Upper lobe of right lung (tissue), 1 donor: Measurements from ENCODE around the gene MAP2. TPM values are rescaled to one million over a fixed set of nuclear protein-coding genes. Genes with fewer than 3 reads are reported as not detected.
A peak's percentile ranks its signal among the peaks of the same experiment; 100 is the strongest.

Experiments used
- ATAC-seq: fragments of 200-7000 bp; cut with Tn5 transposase; one replicate; pipeline ENCODE4 v1.9.1; 2020; ENCODE audit warnings: mild to moderate bottlenecking, moderate library complexity
- DNase-seq: peaks from one replicate; pipeline ENCODE4 v3.0.0-alpha.2; 2020
- H3K27ac ChIP-seq: fragments of 200-600 bp; one replicate; pipeline ENCODE4 v1.8.0; 2022
- H3K27me3 ChIP-seq: fragments of 200-600 bp; one replicate; pipeline ENCODE4 v1.8.0; 2022; ENCODE audit warnings: mild to moderate bottlenecking
- H3K36me3 ChIP-seq: fragments of 200-600 bp; one replicate; pipeline ENCODE4 v1.8.0; 2022
- H3K4me1 ChIP-seq: fragments of 200-600 bp; one replicate; pipeline ENCODE4 v1.8.0; 2022
- H3K4me3 ChIP-seq: fragments of 200-600 bp; one replicate; pipeline ENCODE4 v1.8.0; 2022; ENCODE audit warnings: mild to moderate bottlenecking
- H3K9me3 ChIP-seq: fragments of 200-600 bp; one replicate; pipeline ENCODE4 v1.8.0; 2022
- intact Hi-C: fragments of 100-400 bp; cut with DNase I; formaldehyde crosslinking; loops from one replicate; pipeline ENCODE4 v1.11.0; 2022
- total RNA-seq: library from RNA; stranded (reverse); fragmentation: NEBNext Ultra II Directional; extraction: Animal tissue kit (Norgen Biotek cat#: 25700); gene quantifications from one replicate; pipeline ENCODE4 v1.2.1, GENCODE V29; 2021
- TF ChIP-seq, protein P1 (sequence below): fragments of 200-600 bp; IDR thresholded peaks from one replicate; pipeline ENCODE4 v1.8.0; 2022; ENCODE audit warnings: antibody characterized with exemption
- donor health status: DM: no; HTN: yes; CAD: no; lungs with severe emphysema.

The MAP2 gene
- total RNA-seq, 1 donor from 2014 or later: 44.0 TPM

DNA sequence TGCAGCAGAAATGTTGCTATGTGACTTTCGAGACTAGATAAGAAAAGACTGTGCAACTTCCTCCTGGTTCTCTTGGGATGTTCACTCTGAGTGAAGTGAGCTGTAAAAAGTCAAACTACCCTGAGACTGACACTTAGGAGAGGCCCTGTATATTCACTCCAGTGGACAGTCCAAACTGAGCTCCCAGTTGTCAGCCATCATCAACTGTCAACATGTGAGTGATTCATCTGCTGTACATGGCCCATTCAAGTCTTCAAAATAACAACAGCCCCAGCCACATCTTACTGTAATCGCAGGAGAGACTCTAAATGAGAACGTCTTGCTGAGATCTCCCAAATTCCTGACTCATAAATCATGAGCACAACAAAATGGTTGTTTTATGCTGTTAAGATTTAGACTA is 339.3 kb downstream of the MAP2 start:
- ATAC-seq (no peak), DNase-seq (no peak)
- no peaks in the 10 kb centered on the region for H3K4me1 ChIP-seq
- intact Hi-C loops: no loop called here
- no peaks in the 10 kb centered on the region for H3K36me3 ChIP-seq
- no peak overlapping the region for H3K27ac ChIP-seq
- TF ChIP-seq, protein P1, sequence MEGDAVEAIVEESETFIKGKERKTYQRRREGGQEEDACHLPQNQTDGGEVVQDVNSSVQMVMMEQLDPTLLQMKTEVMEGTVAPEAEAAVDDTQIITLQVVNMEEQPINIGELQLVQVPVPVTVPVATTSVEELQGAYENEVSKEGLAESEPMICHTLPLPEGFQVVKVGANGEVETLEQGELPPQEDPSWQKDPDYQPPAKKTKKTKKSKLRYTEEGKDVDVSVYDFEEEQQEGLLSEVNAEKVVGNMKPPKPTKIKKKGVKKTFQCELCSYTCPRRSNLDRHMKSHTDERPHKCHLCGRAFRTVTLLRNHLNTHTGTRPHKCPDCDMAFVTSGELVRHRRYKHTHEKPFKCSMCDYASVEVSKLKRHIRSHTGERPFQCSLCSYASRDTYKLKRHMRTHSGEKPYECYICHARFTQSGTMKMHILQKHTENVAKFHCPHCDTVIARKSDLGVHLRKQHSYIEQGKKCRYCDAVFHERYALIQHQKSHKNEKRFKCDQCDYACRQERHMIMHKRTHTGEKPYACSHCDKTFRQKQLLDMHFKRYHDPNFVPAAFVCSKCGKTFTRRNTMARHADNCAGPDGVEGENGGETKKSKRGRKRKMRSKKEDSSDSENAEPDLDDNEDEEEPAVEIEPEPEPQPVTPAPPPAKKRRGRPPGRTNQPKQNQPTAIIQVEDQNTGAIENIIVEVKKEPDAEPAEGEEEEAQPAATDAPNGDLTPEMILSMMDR: no peak
- H3K9me3 ChIP-seq: no peaks in the 10 kb centered on the region
- H3K27me3 ChIP-seq: no peaks in the 10 kb centered on the region
- H3K4me3 ChIP-seq: no peak overlapping the region

DNA sequence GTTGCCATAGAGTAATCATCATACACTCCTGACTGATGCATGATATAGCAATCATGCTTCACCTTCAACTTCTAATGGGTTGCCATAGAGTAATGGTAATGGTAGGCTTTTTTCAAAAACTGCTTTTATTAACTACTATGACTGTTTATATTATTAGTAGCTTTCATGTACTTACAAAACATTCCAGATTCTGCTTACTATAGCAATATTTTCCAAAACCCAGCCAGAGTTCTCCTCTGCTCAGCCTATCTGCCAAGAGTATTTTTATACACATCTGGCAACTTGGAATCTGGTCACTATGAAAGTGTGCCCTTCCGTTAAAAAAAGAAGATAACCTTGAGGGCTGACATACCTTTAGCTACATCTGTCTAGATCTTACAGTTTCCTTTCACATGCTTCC is 342.8 kb downstream of the MAP2 start:
- intact Hi-C loops: no loop called here
- Histone ChIP-seq H3K4me1 (peaks cover 4% of the 10 kb centered on the region), H3K36me3 (no peaks in the 10 kb centered on the region), H3K27me3 (peaks cover 10% of the 10 kb centered on the region), H3K27ac (no peak overlapping the region), H3K9me3 (no peaks in the 10 kb centered on the region), H3K4me3 (no peak overlapping the region)
- TF ChIP-seq, protein P1: no peak
- no peak for DNase-seq
- no peak for ATAC-seq

DNA sequence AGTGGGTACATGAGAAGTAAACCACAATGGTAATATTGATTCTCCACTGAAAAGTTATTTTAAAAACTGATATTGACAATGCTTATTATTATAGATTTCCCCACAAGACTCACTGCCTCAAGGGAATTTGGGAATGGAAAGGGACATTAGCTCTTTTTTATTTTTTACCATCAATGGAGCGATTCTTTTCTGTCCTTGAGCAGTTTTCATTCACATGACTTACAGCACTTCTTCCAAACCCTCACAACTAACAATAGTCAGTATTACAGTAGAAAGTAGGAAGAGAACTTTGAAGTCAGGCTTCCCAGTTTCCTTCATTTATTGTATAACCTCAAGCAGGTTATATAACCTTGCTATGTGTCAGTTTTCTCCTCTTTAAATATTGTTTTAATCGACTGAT is 343.5 kb downstream of the MAP2 start:
- TF ChIP-seq, protein P1: no peak
- Histone ChIP-seq H3K9me3 (no peaks in the 10 kb centered on the region), H3K27ac (no peak overlapping the region), H3K36me3 (no peaks in the 10 kb centered on the region), H3K27me3 (peaks cover 14% of the 10 kb centered on the region), H3K4me3 (no peak overlapping the region), H3K4me1 (peaks cover 4% of the 10 kb centered on the region)
- DNase-seq (no peak), ATAC-seq (no peak)
- intact Hi-C loops: no loop called here

DNA sequence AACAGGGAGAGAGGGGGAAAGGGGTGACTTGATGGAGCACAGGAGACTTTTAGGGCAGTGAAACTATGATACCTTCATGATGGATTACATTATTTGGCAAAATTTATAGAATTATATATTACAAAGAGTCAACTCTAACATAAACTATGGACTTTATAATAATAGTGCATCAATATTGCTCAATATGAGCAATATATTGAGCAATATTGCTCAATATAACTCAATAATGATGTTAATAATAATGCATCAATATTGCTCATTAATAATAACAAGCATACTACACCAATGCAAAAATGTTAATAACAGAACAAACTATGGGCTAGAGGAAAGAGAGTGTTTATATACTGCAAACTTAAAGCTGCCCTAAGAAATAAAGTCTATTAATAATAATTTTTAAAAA is 344.7 kb downstream of the MAP2 start:
- no peak for ATAC-seq
- Histone ChIP-seq H3K9me3 (no peaks in the 10 kb centered on the region), H3K4me3 (no peak overlapping the region), H3K36me3 (no peaks in the 10 kb centered on the region), H3K4me1 (peaks cover 4% of the 10 kb centered on the region), H3K27ac (no peak overlapping the region), H3K27me3 (peaks cover 24% of the 10 kb centered on the region)
- DNase-seq: no peak
- intact Hi-C loops: no loop called here
- TF ChIP-seq, protein P1: no peak

DNA sequence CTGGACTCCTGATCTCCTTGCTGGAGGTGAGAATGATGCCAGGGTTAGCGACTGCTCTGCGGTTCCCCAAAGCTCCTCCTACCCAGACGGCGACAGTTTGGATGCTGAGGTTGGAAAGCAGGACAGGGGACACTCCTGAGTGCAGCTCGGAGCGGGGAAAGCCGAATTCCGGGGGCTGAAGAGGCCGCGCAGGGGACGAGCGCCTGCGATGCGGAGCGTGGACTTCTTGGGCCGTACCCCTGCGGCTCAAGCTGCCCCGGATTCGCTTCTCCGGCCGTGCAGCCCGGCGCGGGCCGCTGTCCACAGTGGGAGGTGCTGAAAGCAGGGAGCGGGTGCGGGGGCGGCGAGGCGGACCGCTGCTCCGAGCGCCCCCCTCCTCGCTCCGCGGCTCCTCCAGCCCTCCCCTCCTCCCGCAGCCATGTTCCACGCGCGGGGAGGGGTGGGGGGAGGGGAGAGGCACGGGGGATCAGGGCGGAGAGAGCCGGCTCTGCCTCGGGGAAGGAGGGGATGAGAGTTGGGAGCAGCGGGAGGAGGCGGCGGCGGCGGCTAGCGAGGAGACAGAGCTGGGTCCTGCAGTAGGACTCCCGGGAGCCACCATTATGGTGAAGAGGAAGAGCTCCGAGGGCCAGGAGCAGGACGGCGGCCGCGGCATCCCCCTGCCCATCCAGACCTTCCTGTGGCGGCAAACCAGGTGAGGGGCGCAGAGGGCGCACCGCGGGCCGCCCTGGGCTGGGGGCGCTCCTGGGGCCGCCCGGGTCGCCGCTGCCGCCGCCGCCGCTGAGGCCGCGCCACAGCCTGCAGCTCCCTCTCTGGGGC is 347.8 kb downstream of the MAP2 start, which contains the start of gene UNC80:
Gene UNC80 (plus strand): TSS at position 359 of the 816 bp plus-strand sequence. CDS start 241 bp downstream, at position 600.
- H3K27me3 ChIP-seq: peaks cover 24% of the 10 kb centered on the region
- H3K36me3 ChIP-seq: no peaks in the 10 kb centered on the region
- H3K4me3 ChIP-seq: no peak within 1 kb of the TSS
- ATAC-seq (peak; percentile 96), DNase-seq (peak; percentile 81)
- H3K4me1 ChIP-seq: peaks cover 4% of the 10 kb centered on the region
- H3K9me3 ChIP-seq: no peaks in the 10 kb centered on the region
- no peak within 1 kb of the TSS for H3K27ac ChIP-seq
- intact Hi-C loops: no loop called here
- TF ChIP-seq, protein P1: no peak
